ENCODE measurements around the gene GPC3.

The GPC3 gene

GRCh38 chrX:133513123-133513522 lies 472.3 kb downstream of the GPC3 start:
- H3K9me3 Mint-ChIP-seq = no peaks in the 10 kb centered on the region
- no peak overlapping the region for H3K27ac Mint-ChIP-seq
- no peak overlapping the region for H3K4me3 Mint-ChIP-seq
- H3K27me3 Mint-ChIP-seq = no peaks in the 10 kb centered on the region
- H3K36me3 Mint-ChIP-seq (ENCODE audit: low read depth) = no peaks in the 10 kb centered on the region
- H3K4me1 Mint-ChIP-seq (ENCODE audit: low read depth) = no peaks in the 10 kb centered on the region

- Mint-ChIP-seq H3K4me3 (no peak overlapping the region), H3K27me3 (no peaks in the 10 kb centered on the region), H3K36me3 (ENCODE audit: low read depth) (no peaks in the 10 kb centered on the region), H3K27ac (no peak overlapping the region), H3K4me1 (ENCODE audit: low read depth) (no peaks in the 10 kb centered on the region), H3K9me3 (no peaks in the 10 kb centered on the region)
Observed at GRCh38 chrX:133511041-133511440, 474.4 kb downstream of the GPC3 start.

DNA sequence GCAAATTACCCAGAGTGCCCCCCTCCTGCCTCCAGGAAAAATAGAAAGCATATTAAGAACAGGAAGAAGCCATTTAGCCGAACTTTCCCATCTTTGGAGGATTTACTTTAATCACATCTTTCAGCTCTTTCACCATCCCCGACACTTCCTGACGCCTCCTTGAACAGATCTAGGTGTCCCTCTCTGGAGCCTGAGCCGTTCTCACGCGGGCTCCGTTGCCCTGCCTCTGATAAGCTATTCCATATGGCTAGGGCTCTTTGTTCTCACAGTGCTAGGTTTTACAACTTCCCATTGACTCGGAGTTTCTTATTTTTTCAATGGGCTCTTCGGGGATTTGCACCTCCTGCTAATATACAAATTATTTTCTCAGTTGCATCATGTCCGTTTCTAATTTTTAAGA lies 488.0 kb downstream of the GPC3 start:
- no peak overlapping the region for H3K27ac Mint-ChIP-seq
- H3K27me3 Mint-ChIP-seq = no peaks in the 10 kb centered on the region
- H3K36me3 Mint-ChIP-seq (ENCODE audit: low read depth) = no peaks in the 10 kb centered on the region

GRCh38 chrX:133495464-133496391 lies 489.7 kb downstream of the GPC3 start:
- no peaks in the 10 kb centered on the region for H3K36me3 Mint-ChIP-seq (ENCODE audit: low read depth)
- H3K27me3 Mint-ChIP-seq = no peaks in the 10 kb centered on the region
- H3K4me1 Mint-ChIP-seq (ENCODE audit: low read depth) = no peaks in the 10 kb centered on the region
- H3K9me3 Mint-ChIP-seq = no peaks in the 10 kb centered on the region
- H3K4me3 Mint-ChIP-seq = no peak overlapping the region
- no peak overlapping the region for H3K27ac Mint-ChIP-seq

More for the DNA sequence above, 488.0 kb downstream of the GPC3 start:
- no peaks in the 10 kb centered on the region for H3K9me3 Mint-ChIP-seq
- H3K4me1 Mint-ChIP-seq (ENCODE audit: low read depth) = no peaks in the 10 kb centered on the region
- no peak overlapping the region for H3K4me3 Mint-ChIP-seq

GRCh38 chrX:133493366-133493765 lies 492.0 kb downstream of the GPC3 start:
- H3K27me3 Mint-ChIP-seq = no peaks in the 10 kb centered on the region
- H3K4me3 Mint-ChIP-seq = no peak overlapping the region
- H3K9me3 Mint-ChIP-seq = no peaks in the 10 kb centered on the region
- no peaks in the 10 kb centered on the region for H3K36me3 Mint-ChIP-seq (ENCODE audit: low read depth)
- H3K4me1 Mint-ChIP-seq (ENCODE audit: low read depth) = no peaks in the 10 kb centered on the region
- no peak overlapping the region for H3K27ac Mint-ChIP-seq

GRCh38 chrX:133490955-133491354 lies 494.4 kb downstream of the GPC3 start:
- Mint-ChIP-seq H3K27ac (no peak overlapping the region), H3K9me3 (no peaks in the 10 kb centered on the region), H3K4me3 (no peak overlapping the region), H3K4me1 (ENCODE audit: low read depth) (no peaks in the 10 kb centered on the region), H3K27me3 (no peaks in the 10 kb centered on the region), H3K36me3 (ENCODE audit: low read depth) (no peaks in the 10 kb centered on the region)

Data from stimulated activated naive CD8-positive, alpha-beta T cell treated with anti-CD3 and anti-CD28 coated beads, Interleukin-15, Interleukin-2, amounts not matched to agents 100 ng/mL and 50 ng/mL, for 24 hours (primary cell).